SK-N-SH (cell line): ENCODE measurements around the gene TP63. TPM values are rescaled to one million over a fixed set of nuclear protein-coding genes. Genes with fewer than 3 reads are reported as not detected.

ENCODE experiments used
- CTCF ChIA-PET: fragments of 300-600, 350-600 bp; formaldehyde crosslinking; extraction: SDS; loops from one replicate; lab custom pipeline; 2021; lab: Yijun Ruan, JAX
- POLR2A ChIA-PET: fragments of 350-600 bp; sonication (Branson Sonifier 250); formaldehyde crosslinking; extraction: SDS; loops from one replicate; lab custom pipeline; 2020; ENCODE audit warnings: antibody characterized with exemption, inconsistent platforms; lab: Yijun Ruan, JAX
- DNase-seq: peaks from one replicate; pipeline ENCODE4 v3.0.0; 2012
- H2AFZ ChIP-seq: fragments of 200-600 bp; sonication (generic); 2 replicates; pipeline ENCODE4 v1.8.1; 2016; ENCODE audit warnings: antibody characterized with exemption, mild to moderate bottlenecking, low read depth
- H3F3A ChIP-seq: fragments of 200-600 bp; sonication (generic); replicated peaks from 2 replicates; pipeline ENCODE3; 2016; ENCODE audit warnings: antibody characterized with exemption, mild to moderate bottlenecking; ENCODE audit not compliant: insufficient read depth
- H3K27ac ChIP-seq, 2 experiments: fragments of 200-500 bp in 1 of 2; fragments of 200-600 bp in 1 of 2; sonication (Bioruptor generic) in 1 of 2; sonication (generic), shearing (Covaris generic) in 1 of 2; 2 replicates each; pipeline versions ENCODE4 v1.5.1 to v1.6.1; 2014 to 2016; ENCODE audit warnings: low read depth in 2 of 2, inconsistent platforms in 1 of 2, low read length in 1 of 2, mild to moderate bottlenecking in 1 of 2, mixed read lengths in 1 of 2
- H3K27me3 ChIP-seq: fragments of 200-600 bp; sonication (generic), shearing (Covaris generic); 2 replicates; pipeline ENCODE4 v1.6.1; 2016; ENCODE audit warnings: mixed run types; ENCODE audit not compliant: insufficient read depth
- H3K36me3 ChIP-seq, 2 experiments: fragments of 200-500 bp in 1 of 2; fragments of 200-600 bp in 1 of 2; sonication (Bioruptor generic) in 1 of 2; sonication (generic) in 1 of 2; replicated peaks in 1 of 2; 2 replicates each; pipeline versions ENCODE3 to v1.5.1; 2014 to 2016; ENCODE audit warnings: low read length in 1 of 2, mild to moderate bottlenecking in 1 of 2; ENCODE audit not compliant: insufficient read depth in 2 of 2, control insufficient read depth in 1 of 2
- H3K4me1 ChIP-seq, 2 experiments: fragments of 200-500 bp in 1 of 2; fragments of 200-600 bp in 1 of 2; sonication (Bioruptor generic) in 1 of 2; sonication (generic), shearing (Covaris generic) in 1 of 2; 2 replicates each; pipeline versions ENCODE4 v1.5.1 to v1.6.1; 2014 to 2016; ENCODE audit warnings: low read depth in 1 of 2, low read length in 1 of 2, mixed run types in 1 of 2; ENCODE audit not compliant: insufficient read depth in 2 of 2, control insufficient read depth in 1 of 2
- H3K4me2 ChIP-seq: fragments of 200-600 bp; sonication (generic), shearing (Covaris generic); 2 replicates; pipeline ENCODE4 v1.6.1; 2017; ENCODE audit warnings: mixed run types
- H3K4me3 ChIP-seq, 2 experiments: fragments of 200-500 bp in 1 of 2; fragments of 200-600 bp in 1 of 2; sonication (Bioruptor generic) in 1 of 2; sonication (generic), shearing (Covaris generic) in 1 of 2; 2 replicates each; pipeline versions ENCODE4 v1.5.1 to v1.8.1; 2014 to 2016; ENCODE audit warnings: low read depth in 2 of 2, inconsistent platforms in 1 of 2, low read length in 1 of 2, mild to moderate bottlenecking in 1 of 2, mixed read lengths in 1 of 2, moderate library complexity in 1 of 2
- H3K79me2 ChIP-seq: fragments of 200-600 bp; sonication (generic); 2 replicates; pipeline ENCODE4 v1.8.1; 2017; ENCODE audit warnings: mild to moderate bottlenecking; ENCODE audit not compliant: insufficient read depth
- H3K9ac ChIP-seq: fragments of 200-600 bp; sonication (generic); 2 replicates; pipeline ENCODE4 v1.6.1; 2017; ENCODE audit warnings: mixed run types
- H3K9me2 ChIP-seq: fragments of 200-600 bp; sonication (generic); 2 replicates; pipeline ENCODE4 v1.6.1; 2017; ENCODE audit warnings: mixed run types
- H3K9me3 ChIP-seq: fragments of 200-600 bp; sonication (generic); 2 replicates; pipeline ENCODE4 v1.6.1; 2017; ENCODE audit warnings: mixed run types, mild to moderate bottlenecking, moderate library complexity
- H4K20me1 ChIP-seq: fragments of 200-600 bp; sonication (generic); 2 replicates; pipeline ENCODE4 v1.6.1; 2017; ENCODE audit warnings: mild to moderate bottlenecking, mixed run types; ENCODE audit not compliant: insufficient read depth
- ELF1 ChIP-seq: IDR thresholded peaks from 2 replicates; pipeline ENCODE4 v1.4.0; 2012
- GABPA ChIP-seq: IDR thresholded peaks from 2 replicates; pipeline ENCODE4 v1.4.0; 2012; ENCODE audit warnings: low read depth, mild to moderate bottlenecking
- GATA2 ChIP-seq: sonication (generic); formaldehyde crosslinking; IDR thresholded peaks from 2 replicates; pipeline ENCODE4 v1.5.0; 2020; ENCODE audit warnings: mild to moderate bottlenecking, missing genetic modification reagents
- MEF2A ChIP-seq: IDR thresholded peaks from 2 replicates; pipeline ENCODE4 v1.4.0; 2012; ENCODE audit warnings: low read depth, borderline replicate concordance
- NRF1 ChIP-seq: IDR thresholded peaks from 2 replicates; pipeline ENCODE4 v1.6.1; 2012; ENCODE audit warnings: low read depth, mild to moderate bottlenecking, low read length
- RAD21 ChIP-seq: IDR thresholded peaks from 2 replicates; pipeline ENCODE4 v1.6.1; 2012; ENCODE audit warnings: mild to moderate bottlenecking, low read length
- RFX5 ChIP-seq: IDR thresholded peaks from 2 replicates; pipeline ENCODE4 v1.6.1; 2012; ENCODE audit warnings: mild to moderate bottlenecking, improper control_type of control experiment, low read length
- RXRA ChIP-seq: IDR thresholded peaks from 2 replicates; pipeline ENCODE4 v1.4.0; 2012; ENCODE audit warnings: low read depth, mild to moderate bottlenecking, borderline replicate concordance
- SIN3A ChIP-seq: IDR thresholded peaks from 2 replicates; pipeline ENCODE4 v1.6.1; 2012; ENCODE audit warnings: low read depth, mild to moderate bottlenecking, low read length, moderate library complexity, borderline replicate concordance
- WGBS: methylation state at CpG from one replicate; pipeline ENCODE4 v1.1.6; 2017; ENCODE audit warnings: low lambda C conversion rate; 5-methylcytosine and 5-hydroxymethylcytosine counted together
- polyA plus RNA-seq, 3 experiments: library from polyadenylated mRNA; depleted of rRNA; stranded (reverse); fragments of >200 nt; gene quantifications; 2 replicates each; pipeline ENCODE4 v1.2.3, GENCODE V29; 2012
- TF ChIP-seq, protein P1 (sequence below): fragments of 150-350 bp; IDR thresholded peaks from 2 replicates; pipeline ENCODE4 v1.6.1; 2017; ENCODE audit warnings: antibody characterized with exemption, low read length, low read depth, borderline replicate concordance
- TF ChIP-seq, protein P2 (sequence below): IDR thresholded peaks from 2 replicates; pipeline ENCODE4 v1.4.0; 2012; ENCODE audit warnings: low read depth, borderline replicate concordance
- TF ChIP-seq, protein P3 (sequence below): IDR thresholded peaks from 2 replicates; pipeline ENCODE4 v1.4.0; 2012; ENCODE audit warnings: low read depth, borderline replicate concordance
- TF ChIP-seq, protein P4 (sequence below): IDR thresholded peaks from 2 replicates; pipeline ENCODE4 v1.6.1; 2012; ENCODE audit warnings: mild to moderate bottlenecking, low read depth, low read length, moderate library complexity

The TP63 gene
- polyA plus RNA-seq, 1 of the 3 experiments (the other 2 are of a cell fraction) = not detected

DNA sequence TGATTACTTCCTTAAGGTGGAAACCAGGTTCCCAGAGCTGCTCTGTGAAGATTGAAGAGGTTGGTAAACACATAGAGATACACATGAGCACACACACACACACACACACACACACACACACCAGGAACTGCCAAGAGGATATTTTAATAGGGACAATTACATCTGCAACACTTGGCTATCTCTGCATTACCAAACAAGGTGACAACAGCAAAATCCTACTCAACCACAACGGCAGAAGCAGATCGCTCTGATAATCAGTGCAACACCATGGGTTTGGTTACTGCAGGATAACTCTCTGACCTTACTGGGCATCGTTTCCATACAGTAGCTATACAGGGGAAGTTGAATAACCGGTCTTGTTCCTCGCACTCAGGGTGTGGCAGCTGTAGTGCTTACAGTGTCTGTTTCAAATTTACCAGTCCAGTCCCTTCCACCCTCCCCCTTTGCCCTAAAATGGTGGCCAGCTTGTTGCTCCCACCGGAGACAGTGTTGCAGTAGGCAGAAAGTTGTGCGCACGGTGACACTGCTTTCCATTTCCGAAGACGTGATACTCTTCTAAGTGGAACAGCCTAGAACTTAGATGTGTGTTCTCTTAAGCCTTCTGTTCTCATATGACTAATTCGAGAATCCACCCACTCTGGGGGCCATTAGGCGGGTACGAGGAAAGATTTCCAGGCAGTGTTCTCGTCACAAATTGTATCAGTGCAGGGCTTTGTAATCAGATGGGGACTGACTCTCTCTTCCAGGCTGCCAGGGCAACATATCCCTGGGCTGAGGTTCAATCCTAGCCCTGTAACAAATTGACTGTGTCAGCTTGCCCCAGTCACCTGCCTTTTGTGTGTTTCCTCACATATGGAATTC, 313.3 kb downstream of the TP63 start:
- peaks cover 17% of the 10 kb centered on the region; the same call in 1 of the 2 replicates for H3K27me3 ChIP-seq
- H3F3A ChIP-seq = no peaks in the 10 kb centered on the region
- no peak overlapping the region for H3K4me2 ChIP-seq
- no peaks in the 10 kb centered on the region for H3K9me3 ChIP-seq
- no peak overlapping the region for H3K9ac ChIP-seq
- no peak overlapping the region for H3K27ac ChIP-seq
- H3K4me3 ChIP-seq = no peak overlapping the region
- H3K79me2 ChIP-seq = no peaks in the 10 kb centered on the region
- ChIA-PET CTCF (interaction anchor here (2.4 kb wide), 1 partner anchor 17 kb away, joined by 7 read pairs; no protein-coding TSS in a partner anchor), POLR2A (no interaction called here)
- TF ChIP-seq ELF1 = no peak
- no peak for TF ChIP-seq RXRA
- no peak for TF ChIP-seq RFX5
- no peak for TF ChIP-seq MEF2A
- TF ChIP-seq SIN3A = no peak
- TF ChIP-seq, protein P1, sequence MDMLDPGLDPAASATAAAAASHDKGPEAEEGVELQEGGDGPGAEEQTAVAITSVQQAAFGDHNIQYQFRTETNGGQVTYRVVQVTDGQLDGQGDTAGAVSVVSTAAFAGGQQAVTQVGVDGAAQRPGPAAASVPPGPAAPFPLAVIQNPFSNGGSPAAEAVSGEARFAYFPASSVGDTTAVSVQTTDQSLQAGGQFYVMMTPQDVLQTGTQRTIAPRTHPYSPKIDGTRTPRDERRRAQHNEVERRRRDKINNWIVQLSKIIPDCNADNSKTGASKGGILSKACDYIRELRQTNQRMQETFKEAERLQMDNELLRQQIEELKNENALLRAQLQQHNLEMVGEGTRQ = no peak
- no peak for TF ChIP-seq NRF1
- TF ChIP-seq, protein P2, sequence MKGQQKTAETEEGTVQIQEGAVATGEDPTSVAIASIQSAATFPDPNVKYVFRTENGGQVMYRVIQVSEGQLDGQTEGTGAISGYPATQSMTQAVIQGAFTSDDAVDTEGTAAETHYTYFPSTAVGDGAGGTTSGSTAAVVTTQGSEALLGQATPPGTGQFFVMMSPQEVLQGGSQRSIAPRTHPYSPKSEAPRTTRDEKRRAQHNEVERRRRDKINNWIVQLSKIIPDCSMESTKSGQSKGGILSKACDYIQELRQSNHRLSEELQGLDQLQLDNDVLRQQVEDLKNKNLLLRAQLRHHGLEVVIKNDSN = no peak
- no peak for TF ChIP-seq GATA2 (CRISPR knock-in tag)
- TF ChIP-seq, protein P3, sequence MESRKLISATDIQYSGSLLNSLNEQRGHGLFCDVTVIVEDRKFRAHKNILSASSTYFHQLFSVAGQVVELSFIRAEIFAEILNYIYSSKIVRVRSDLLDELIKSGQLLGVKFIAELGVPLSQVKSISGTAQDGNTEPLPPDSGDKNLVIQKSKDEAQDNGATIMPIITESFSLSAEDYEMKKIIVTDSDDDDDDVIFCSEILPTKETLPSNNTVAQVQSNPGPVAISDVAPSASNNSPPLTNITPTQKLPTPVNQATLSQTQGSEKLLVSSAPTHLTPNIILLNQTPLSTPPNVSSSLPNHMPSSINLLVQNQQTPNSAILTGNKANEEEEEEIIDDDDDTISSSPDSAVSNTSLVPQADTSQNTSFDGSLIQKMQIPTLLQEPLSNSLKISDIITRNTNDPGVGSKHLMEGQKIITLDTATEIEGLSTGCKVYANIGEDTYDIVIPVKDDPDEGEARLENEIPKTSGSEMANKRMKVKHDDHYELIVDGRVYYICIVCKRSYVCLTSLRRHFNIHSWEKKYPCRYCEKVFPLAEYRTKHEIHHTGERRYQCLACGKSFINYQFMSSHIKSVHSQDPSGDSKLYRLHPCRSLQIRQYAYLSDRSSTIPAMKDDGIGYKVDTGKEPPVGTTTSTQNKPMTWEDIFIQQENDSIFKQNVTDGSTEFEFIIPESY = no peak
- no peak for TF ChIP-seq GABPA
- no peak for TF ChIP-seq RAD21
- TF ChIP-seq, protein P4, sequence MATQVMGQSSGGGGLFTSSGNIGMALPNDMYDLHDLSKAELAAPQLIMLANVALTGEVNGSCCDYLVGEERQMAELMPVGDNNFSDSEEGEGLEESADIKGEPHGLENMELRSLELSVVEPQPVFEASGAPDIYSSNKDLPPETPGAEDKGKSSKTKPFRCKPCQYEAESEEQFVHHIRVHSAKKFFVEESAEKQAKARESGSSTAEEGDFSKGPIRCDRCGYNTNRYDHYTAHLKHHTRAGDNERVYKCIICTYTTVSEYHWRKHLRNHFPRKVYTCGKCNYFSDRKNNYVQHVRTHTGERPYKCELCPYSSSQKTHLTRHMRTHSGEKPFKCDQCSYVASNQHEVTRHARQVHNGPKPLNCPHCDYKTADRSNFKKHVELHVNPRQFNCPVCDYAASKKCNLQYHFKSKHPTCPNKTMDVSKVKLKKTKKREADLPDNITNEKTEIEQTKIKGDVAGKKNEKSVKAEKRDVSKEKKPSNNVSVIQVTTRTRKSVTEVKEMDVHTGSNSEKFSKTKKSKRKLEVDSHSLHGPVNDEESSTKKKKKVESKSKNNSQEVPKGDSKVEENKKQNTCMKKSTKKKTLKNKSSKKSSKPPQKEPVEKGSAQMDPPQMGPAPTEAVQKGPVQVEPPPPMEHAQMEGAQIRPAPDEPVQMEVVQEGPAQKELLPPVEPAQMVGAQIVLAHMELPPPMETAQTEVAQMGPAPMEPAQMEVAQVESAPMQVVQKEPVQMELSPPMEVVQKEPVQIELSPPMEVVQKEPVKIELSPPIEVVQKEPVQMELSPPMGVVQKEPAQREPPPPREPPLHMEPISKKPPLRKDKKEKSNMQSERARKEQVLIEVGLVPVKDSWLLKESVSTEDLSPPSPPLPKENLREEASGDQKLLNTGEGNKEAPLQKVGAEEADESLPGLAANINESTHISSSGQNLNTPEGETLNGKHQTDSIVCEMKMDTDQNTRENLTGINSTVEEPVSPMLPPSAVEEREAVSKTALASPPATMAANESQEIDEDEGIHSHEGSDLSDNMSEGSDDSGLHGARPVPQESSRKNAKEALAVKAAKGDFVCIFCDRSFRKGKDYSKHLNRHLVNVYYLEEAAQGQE = no peak
- H3K9me2 ChIP-seq = no peaks in the 10 kb centered on the region
- H2AFZ ChIP-seq = no peak overlapping the region
- DNase-seq = no peak
- WGBS = 32% methylated on average over 14 of the region's 14 CpGs
- no peaks in the 10 kb centered on the region for H4K20me1 ChIP-seq
- H3K4me1 ChIP-seq = 0 out of 4 replicates have a peak, but pooled peaks cover 0 to 4% of the 10 kb centered on the region in 2 experiments
- no peaks in the 10 kb centered on the region for H3K36me3 ChIP-seq
